Stimulated activated CD4-positive, alpha-beta T cell treated with anti-CD3 and anti-CD28 coated beads, Interleukin-4, amount 100 ng/mL, for 24 hours (primary cell): ENCODE results near the gene AQP10.
A peak's percentile ranks its signal among the peaks of the same experiment; 100 is the strongest.
"Not testable (repeated sequence)": the region's sequence is repeated elsewhere in the genome, so short reads cannot be mapped to it uniquely, and the experiment has no call there.

Experiments
- DNase-seq: peaks from one replicate; pipeline ENCODE4 v3.0.0-alpha.2; 2020

AQP10 gene

GRCh38 chr1:154324669-154325582, 4.0 kb downstream of the AQP10 start, which contains the start of gene ATP8B2:
TSS of gene ATP8B2 (plus strand) at chr1:154325525. CDS start at chr1:154328142, 2,617 bp downstream.
- DNase-seq, result peak; percentile 87

- peak; percentile 58 for DNase-seq
Observed at GRCh38 chr1:154325583-154326545, 5.0 kb downstream of the AQP10 start.

- no peak for DNase-seq
Observed at GRCh38 chr1:154326546-154327465, 5.9 kb downstream of the AQP10 start.

GRCh38 chr1:154327466-154328317, 6.8 kb downstream of the AQP10 start:
- DNase-seq, result no peak

GRCh38 chr1:154328318-154329151, 7.6 kb downstream of the AQP10 start:
- DNase-seq, result peak; percentile 85

GRCh38 chr1:154329152-154329521, 8.2 kb downstream of the AQP10 start:
- DNase-seq, result no peak

- peak; percentile 51 for DNase-seq
Observed at GRCh38 chr1:154329551-154330131, 8.7 kb downstream of the AQP10 start.

- no peak for DNase-seq
Observed at GRCh38 chr1:154330669-154331068, 9.8 kb downstream of the AQP10 start.

- no peak for DNase-seq
Observed at GRCh38 chr1:154334079-154335024, 13.5 kb downstream of the AQP10 start.

- peak; percentile 94 for DNase-seq
Observed at GRCh38 chr1:154335025-154335714, 14.3 kb downstream of the AQP10 start.

GRCh38 chr1:154337253-154337894, 16.5 kb downstream of the AQP10 start:
- DNase-seq, result no peak

GRCh38 chr1:154338875-154339274, 18.0 kb downstream of the AQP10 start:
- DNase-seq, result no peak

- DNase-seq, result not testable (repeated sequence)
Observed at GRCh38 chr1:154341366-154341765, 20.5 kb downstream of the AQP10 start.

- peak; percentile 29 for DNase-seq
Observed at GRCh38 chr1:154342132-154342531, 21.2 kb downstream of the AQP10 start.

GRCh38 chr1:154342836-154343472, 22.1 kb downstream of the AQP10 start:
- DNase-seq, result peak; percentile 75

- DNase-seq, result peak; percentile 78
Observed at GRCh38 chr1:154344977-154345837, 24.3 kb downstream of the AQP10 start.
